GM23338 (cell line): Measurements from ENCODE around the gene DVL1. TPM values are rescaled to one million over a fixed set of nuclear protein-coding genes. Genes with fewer than 3 reads are reported as not detected.

ENCODE experiments used
- CREB1 ChIP-seq: fragments of 250-450 bp; sonication (Bioruptor Pico); IDR thresholded peaks from 2 replicates; pipeline ENCODE4 v1.5.0; 2020; ENCODE audit warnings: low read depth, mild to moderate bottlenecking, moderate library complexity
- ETS1 ChIP-seq: IDR thresholded peaks from 2 replicates; pipeline ENCODE4 v1.6.1; 2016; ENCODE audit warnings: antibody characterized with exemption
- EZH2 ChIP-seq: fragments of 200-600 bp; sonication (generic); IDR thresholded peaks from one replicate; pipeline ENCODE4 v1.8.0; 2017; ENCODE audit warnings: antibody characterized with exemption, mild to moderate bottlenecking, low read depth; ENCODE audit not compliant: unreplicated experiment
- EZH2phosphoT487 ChIP-seq: fragments of 200-600 bp; sonication (generic); IDR thresholded peaks from one replicate; pipeline ENCODE4 v1.8.1; 2018; ENCODE audit warnings: antibody characterized with exemption; ENCODE audit not compliant: unreplicated experiment
- STAT1 ChIP-seq: IDR thresholded peaks from one replicate; pipeline ENCODE4 v1.6.1; 2016; ENCODE audit warnings: antibody characterized with exemption; ENCODE audit not compliant: unreplicated experiment
- ZNF114 ChIP-seq: fragments of 250-450 bp; sonication (Bioruptor Pico); IDR thresholded peaks from 2 replicates; pipeline ENCODE4 v1.5.0; 2020; ENCODE audit warnings: mild to moderate bottlenecking, moderate library complexity
- ZNF331 ChIP-seq: fragments of 250-450 bp; sonication (Bioruptor Pico); IDR thresholded peaks from 2 replicates; pipeline ENCODE4 v1.5.0; 2020; ENCODE audit warnings: low read depth, mild to moderate bottlenecking, moderate library complexity
- ZNF462 ChIP-seq: fragments of 250-450 bp; sonication (Bioruptor Pico); IDR thresholded peaks from 2 replicates; pipeline ENCODE4 v1.5.0; 2020; ENCODE audit warnings: mild to moderate bottlenecking, moderate library complexity
- polyA plus RNA-seq: library from polyadenylated mRNA; unstranded; fragments of >200 nt; fragmentation: Nextera tagmentation; extraction: Ambion mirVana; gene quantifications from 2 replicates; pipeline ENCODE4 v1.2.1, GENCODE V29; 2016
- total RNA-seq: library from RNA; depleted of rRNA; stranded (reverse); fragments of >200 nt; shearing (Covaris generic); gene quantifications from 2 replicates; pipeline ENCODE4 v1.2.3, GENCODE V29; 2014

The DVL1 gene
- total and polyA plus RNA-seq, 2 experiments from 2014 or later = 13.5 to 69.7 TPM

GRCh38 chr1:1374929-1375662, 25.9 kb upstream of the DVL1 start, which contains the start of gene AURKAIP1 (continued):
- TF ChIP-seq ETS1 (peak; percentile 96), ZNF114 (CRISPR knock-in tag) (peak; percentile 82; the same call in 1 of the 2 replicates), ZNF331 (CRISPR knock-in tag) (peak; percentile 42), EZH2phosphoT487 (no peak), STAT1 (peak; percentile 52), ZNF462 (CRISPR knock-in tag) (no peak), CREB1 (CRISPR knock-in tag) (peak; percentile 93), EZH2 (no peak)
